ENCODE results near the gene SUFU. TPM values are rescaled to one million over a fixed set of nuclear protein-coding genes. Genes with fewer than 3 reads are reported as not detected.
A peak's percentile ranks its signal among the peaks of the same experiment; 100 is the strongest.
"Not testable (repeated sequence)": the region's sequence is repeated elsewhere in the genome, so short reads cannot be mapped to it uniquely, and the experiment has no call there.

SUFU gene
- polyA plus RNA-seq, 10 donors = 11.0 to 18.5 (median 14.5) TPM

DNA sequence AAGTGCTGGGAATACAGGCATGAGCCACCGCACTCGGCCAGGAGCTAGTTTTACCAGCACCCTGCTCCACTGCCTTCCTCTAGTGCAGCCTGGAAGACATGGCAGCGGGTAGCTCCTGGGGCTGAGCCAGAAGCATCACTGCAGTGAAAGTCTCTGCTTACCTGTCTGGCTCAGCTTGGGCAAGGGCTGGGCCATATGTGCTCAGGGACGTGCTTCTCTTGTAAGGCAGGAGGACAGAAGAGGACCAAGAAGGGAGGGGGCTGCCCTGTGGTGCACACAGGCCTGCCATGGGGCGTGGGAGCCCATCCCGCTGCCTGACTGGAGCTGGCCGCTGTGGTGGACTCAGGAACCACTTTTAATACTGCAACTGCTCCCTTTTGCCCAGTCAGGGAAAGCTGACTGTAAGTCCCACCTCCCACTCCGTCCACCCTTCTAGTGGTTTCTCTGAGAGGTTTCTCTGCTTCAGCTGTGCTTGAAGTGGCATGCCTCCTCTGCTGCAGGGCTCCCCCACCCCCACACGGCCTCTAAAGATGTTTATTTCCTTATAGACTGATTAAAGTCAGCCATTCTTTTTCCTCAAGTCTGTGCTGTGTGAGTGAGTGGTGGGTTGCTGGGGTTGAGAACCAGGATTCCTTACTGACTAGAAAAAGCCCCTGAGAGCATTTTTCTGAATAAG is 27.2 kb upstream of the SUFU start:
- DNase-seq = no peak

DNA sequence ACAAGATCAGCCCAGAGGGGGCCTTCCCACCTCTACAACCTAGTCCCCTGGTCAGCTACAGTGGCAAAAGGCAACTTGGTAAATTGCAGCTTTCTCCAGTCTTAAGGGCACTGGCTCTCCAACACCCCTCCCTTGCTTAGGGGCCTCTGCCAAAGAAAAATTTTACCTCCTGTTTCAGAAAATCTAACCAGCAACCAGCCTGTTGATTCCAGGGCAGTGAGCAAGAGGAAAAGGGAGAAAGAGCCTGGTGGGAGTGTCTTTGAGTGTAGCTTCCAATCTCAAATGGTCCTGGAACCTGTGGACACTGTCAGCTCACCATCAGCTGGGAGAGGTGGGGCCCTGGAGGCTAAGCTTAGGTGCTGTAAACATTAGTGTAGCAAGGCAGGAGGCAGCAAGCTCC is 24.1 kb upstream of the SUFU start:
- DNase-seq = no peak

- DNase-seq = no peak
Measured at GRCh38 chr10:102480396-102480795, 23.4 kb upstream of the SUFU start.

DNA sequence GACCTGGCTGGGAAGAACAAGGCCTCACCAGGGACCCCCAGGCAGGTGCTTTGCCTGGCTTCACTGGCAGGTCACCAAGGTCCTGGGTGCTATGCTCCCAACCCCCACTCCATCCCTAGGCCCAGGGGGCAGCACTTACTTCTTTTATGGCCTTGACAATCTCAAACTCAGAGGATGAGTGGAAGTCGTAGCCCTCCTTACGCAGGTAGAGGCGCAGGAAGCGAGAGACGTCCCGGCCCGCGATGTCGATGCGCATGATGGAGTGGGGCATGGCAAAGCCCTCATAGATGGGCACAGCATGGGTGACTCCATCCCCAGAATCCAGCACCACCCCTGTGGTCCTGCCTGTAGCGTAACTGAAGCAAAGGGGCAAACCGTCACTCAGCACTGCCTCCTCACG is 19.8 kb upstream of the SUFU start:
- no peak for DNase-seq

DNA sequence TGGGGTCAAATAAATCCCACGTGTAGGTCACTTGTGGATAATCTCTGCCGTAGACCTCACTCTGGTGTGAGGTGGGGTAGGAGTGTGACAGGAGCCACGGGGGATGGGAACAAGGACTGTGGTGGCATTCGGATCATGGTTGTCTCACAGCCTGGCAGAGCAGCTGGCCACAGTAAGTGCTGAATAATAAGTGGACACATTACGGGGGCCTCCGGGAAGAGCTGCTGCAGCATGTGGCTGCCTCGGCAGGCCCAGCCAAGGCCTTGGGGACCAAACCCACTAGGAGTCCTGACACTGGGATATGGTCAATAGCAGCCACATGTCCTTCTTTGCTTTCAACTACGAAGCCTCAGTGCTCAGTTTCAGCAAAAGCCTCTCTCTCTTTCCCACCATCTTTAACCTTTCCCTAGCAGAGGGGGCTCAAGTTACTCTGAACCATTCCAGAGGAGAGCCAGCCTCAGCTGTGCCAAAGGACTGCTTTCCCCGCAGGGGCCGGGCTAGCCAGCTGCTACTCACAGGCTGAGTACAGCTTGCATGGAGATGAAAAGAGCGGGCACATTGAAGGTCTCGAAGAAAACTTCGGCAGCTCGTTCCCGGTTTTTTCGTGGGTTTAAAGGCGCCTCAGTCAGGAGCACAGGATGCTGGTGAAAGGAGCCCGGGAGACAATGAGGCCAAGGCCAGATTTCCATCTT is 18.5 kb upstream of the SUFU start:
- DNase-seq = peak; percentile 38 to 51 (median 45)

DNA sequence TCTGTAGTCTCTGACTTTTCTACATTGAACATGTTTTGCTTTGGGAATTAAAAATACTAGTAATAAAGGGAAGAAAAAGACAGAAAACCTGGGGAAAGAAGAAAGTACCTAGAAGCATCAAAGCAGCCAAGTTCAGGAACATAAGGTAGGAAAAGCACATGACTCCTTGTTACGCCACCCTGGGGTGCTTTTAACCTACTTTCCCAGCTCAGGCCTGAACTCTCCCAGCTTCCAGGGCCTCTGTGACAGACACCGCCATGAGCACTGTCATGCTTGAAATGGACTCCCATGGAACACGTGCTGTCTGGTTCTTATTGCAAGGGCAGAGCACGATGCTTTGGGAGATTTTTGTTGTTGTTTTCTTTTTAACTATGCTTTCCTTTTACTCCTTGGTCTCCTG is 12.6 kb upstream of the SUFU start:
- no peak for DNase-seq

- no peak for DNase-seq
Measured at GRCh38 chr10:102492344-102492939, 11.3 kb upstream of the SUFU start.

DNA sequence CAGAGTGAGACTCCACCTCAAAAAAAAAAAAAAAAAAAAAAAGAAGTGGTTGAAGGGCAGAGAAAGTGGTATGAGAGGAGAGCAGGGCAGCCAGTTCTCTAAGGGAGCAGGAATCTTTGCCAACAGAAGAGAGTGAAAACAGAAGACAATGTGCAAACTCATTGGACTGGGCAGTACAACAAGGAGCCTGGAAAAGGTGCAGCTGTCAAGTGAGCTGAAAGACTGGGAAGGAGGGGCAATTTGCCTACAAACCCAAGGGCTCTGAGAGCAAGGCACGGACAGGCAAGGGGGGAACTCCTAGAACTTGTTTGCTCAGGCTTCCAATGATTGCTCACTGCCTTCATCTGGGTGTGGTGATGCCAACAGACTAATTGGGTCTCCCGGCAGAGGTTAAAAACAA is 10.8 kb upstream of the SUFU start:
- DNase-seq = no peak

GRCh38 chr10:102493771-102494170 is 10.0 kb upstream of the SUFU start:
- no peak for DNase-seq

DNA sequence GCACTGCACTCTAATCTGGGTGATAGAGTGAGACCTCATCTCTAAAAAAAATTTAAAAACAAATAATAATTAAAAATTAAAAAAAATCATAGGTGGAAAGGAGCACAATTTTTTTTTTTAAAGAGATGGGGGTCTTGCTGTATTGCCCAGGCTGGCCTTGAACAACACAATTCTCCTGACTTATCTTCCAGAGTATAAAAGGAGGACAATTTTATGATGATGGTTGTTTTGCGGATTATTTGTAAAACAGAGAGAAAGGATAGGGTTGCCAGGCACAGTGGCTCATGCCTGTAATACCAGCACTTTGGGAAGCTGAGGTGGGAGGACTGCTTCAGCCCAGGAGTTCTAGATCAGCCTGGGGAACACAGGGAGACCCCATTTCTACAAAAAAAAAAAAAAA is 6.2 kb upstream of the SUFU start:
- no peak for DNase-seq

- DNase-seq = no peak
Measured at GRCh38 chr10:102499356-102499755, 4.4 kb upstream of the SUFU start.

DNA sequence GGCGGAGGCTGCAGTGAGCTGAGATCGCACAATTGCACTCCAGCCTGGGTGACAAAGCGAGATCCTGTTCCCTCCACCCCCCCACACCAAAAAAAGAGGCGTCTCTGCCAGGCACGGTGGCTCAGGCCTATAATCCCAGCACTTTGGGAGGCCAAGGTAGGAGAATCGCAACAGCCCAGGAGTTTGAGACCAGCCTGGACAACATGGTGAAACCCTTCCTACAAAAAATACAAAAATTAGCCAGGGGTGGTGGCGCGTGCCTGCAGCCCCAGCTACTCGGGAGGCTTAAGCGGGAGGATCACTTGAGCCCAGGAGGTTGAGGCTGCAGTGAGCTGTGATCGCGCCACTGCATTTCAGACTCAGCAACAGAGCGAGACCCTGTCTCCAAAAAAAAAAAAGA is 3.1 kb upstream of the SUFU start:
- DNase-seq = not testable (repeated sequence)

- DNase-seq = no peak
Measured at GRCh38 chr10:102501201-102502028, 2.4 kb upstream of the SUFU start.

DNA sequence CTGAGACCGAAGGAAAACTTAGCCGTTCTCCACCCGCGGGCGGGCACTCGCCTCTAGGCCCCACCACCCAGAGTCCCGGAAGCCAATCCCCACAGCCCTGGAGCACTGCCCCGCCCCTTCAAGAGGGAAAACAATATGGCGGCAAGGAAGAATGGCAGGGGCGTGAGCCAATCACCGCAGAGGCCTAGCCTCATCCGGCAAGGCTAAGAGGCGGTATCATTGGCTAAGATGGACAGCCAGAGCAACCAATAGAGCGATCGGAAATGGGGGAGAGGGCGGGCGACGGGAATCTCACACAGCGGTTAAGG is 1.8 kb upstream of the SUFU start:
- peak; percentile 99 to 100 (median 100) for DNase-seq

GRCh38 chr10:102502337-102503151 is 1.2 kb upstream of the SUFU start, which contains the start of gene ACTR1A:
ACTR1A (minus strand) TSS chr10:102502712; CDS start chr10:102502647, 65 bp downstream.
- peak; percentile 97 to 99 (median 99) for DNase-seq

- DNase-seq = peak; percentile 11 to 80 (median 36)
Measured at GRCh38 chr10:102504179-102504975, 605 bp downstream of the SUFU start.

GRCh38 chr10:102504976-102505300 is 1.2 kb downstream of the SUFU start:
- peak in 1 of 3 donors; percentile 11 for DNase-seq

GRCh38 chr10:102505462-102506115 is 1.8 kb downstream of the SUFU start:
- peak in 2 of 3 donors; percentile 35 to 38 for DNase-seq

- DNase-seq = no peak
Measured at GRCh38 chr10:102507521-102507920, 3.7 kb downstream of the SUFU start.

DNA sequence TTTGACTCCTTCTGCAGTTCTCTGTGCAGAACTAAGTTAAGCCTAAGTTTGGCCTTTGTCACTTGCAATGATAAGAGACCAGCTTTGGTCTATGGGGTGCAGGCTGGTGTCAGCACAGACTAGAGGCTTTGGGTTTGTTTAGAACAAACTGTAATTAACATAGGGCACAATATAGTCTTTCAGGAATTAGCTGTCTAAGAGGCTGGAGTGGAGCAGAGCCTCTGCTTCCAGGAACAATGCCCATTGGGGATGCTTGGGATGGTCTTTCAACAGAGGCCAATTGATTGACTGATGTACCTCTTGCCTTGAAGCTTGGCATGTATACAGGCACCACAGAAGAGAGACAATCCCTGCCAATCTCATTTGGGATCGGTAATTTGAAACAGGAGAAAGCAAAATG is 4.7 kb downstream of the SUFU start:
- DNase-seq = no peak
